Measurements from ENCODE around the gene ZNF511. TPM values are rescaled to one million over a fixed set of nuclear protein-coding genes. Genes with fewer than 3 reads are reported as not detected.

ZNF511 gene
- total RNA-seq, 1 donor from 2014 or later: 40.5 TPM

DNA sequence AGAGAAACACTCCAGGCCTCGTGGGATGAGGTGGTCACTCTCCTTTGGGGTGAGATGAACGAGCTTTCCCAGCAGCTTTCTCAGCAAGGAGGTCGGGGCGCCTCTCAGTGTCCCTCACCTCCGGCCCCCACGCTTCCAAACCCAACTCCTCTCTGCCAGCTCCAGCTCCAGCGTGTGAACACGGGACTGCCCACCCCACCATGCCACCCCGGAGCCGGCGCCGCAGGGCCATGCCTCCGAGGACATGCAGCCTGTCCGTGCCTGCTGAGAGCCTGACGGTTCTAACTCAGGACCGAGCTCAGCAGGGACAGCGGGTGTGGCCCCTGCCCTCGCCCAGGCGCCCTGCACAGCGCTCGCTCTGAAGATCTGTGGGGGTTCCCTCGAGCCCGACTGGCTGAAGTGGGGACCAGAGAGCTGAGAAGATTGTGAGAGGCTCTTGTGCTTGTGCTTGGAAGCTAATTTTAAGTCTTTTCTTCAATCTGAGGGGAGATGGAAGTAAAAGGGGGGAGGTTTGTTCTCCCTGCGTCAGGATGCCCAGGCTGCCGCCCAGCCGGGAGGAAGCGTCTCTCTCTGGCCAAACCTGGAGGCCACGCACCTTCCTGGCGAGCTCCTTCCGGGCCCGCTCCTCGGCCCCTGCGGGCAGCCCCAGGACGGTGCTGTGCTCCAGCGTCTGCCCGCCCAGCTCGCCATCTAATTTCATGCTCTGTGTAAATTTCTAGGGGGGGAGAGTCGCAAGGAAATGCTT is 26.9 kb upstream of the ZNF511 start:
- intact Hi-C loops (cut with micrococcal nuclease): no loop called here
- Histone ChIP-seq H3K36me3 (peaks cover 79% of the 10 kb centered on the region), H3K27ac (replicated peaks) (no peak overlapping the region), H3K4me3 (no peak overlapping the region), H3K4me1 (peaks cover 5% of the 10 kb centered on the region), H3K27me3 (ENCODE audit: low read depth) (peaks cover 7% of the 10 kb centered on the region), H3K9me3 (replicated peaks) (no peaks in the 10 kb centered on the region)
- DNase-seq: no peak
- no peak for TF ChIP-seq CTCF (IDR thresholded peaks at IDR 0.05; ENCODE audit: borderline replicate concordance)

DNA sequence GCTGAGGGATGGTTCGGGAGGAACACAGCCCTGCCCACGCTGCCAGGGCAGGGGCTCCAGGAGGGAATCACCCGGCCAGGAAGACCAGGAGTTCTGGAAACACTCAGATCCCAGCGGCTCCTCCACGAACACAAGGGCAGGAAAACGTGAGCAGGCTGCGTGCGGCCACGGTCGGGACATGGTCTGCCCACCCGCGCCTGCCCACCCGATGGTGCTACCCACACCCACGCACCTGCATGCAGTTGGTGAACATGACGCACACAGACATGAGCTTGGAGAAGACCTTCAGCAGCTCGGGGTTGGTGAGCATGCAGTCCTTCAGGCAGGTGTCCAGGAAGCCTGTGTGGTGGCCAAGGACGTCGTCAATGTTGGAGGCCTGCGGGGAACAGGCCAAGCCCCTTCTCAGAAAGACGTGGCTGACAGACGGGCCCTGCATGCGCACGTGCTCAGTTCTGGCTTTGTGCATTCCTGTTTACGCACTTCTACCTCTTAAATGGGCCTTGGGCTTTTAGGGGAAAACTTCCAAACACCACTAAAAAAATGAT is 25.8 kb upstream of the ZNF511 start:
- H3K27me3 ChIP-seq (ENCODE audit: low read depth): no peaks in the 10 kb centered on the region
- intact Hi-C loops (cut with micrococcal nuclease): no loop called here
- H3K4me1 ChIP-seq: no peaks in the 10 kb centered on the region
- no peak overlapping the region for H3K27ac ChIP-seq (replicated peaks)
- no peaks in the 10 kb centered on the region for H3K9me3 ChIP-seq (replicated peaks)
- no peak for TF ChIP-seq CTCF (IDR thresholded peaks at IDR 0.05; ENCODE audit: borderline replicate concordance)
- peaks cover 89% of the 10 kb centered on the region for H3K36me3 ChIP-seq
- H3K4me3 ChIP-seq: no peak overlapping the region
- no peak for DNase-seq

GRCh38 chr10:133283931-133284330 is 24.8 kb upstream of the ZNF511 start:
- Histone ChIP-seq H3K9me3 (replicated peaks) (no peaks in the 10 kb centered on the region), H3K27ac (replicated peaks) (no peak overlapping the region), H3K36me3 (peaks cover 97% of the 10 kb centered on the region), H3K4me1 (no peaks in the 10 kb centered on the region), H3K4me3 (no peak overlapping the region), H3K27me3 (ENCODE audit: low read depth) (no peaks in the 10 kb centered on the region)
- TF ChIP-seq CTCF (IDR thresholded peaks at IDR 0.05; ENCODE audit: borderline replicate concordance): no peak
- intact Hi-C loops (cut with micrococcal nuclease): no loop called here
- DNase-seq: no peak

GRCh38 chr10:133285217-133285616 is 23.5 kb upstream of the ZNF511 start:
- H3K4me1 ChIP-seq: no peaks in the 10 kb centered on the region
- no peaks in the 10 kb centered on the region for H3K27me3 ChIP-seq (ENCODE audit: low read depth)
- no peak overlapping the region for H3K27ac ChIP-seq (replicated peaks)
- no peak for DNase-seq
- no peak for TF ChIP-seq CTCF (IDR thresholded peaks at IDR 0.05; ENCODE audit: borderline replicate concordance)
- no peak overlapping the region for H3K4me3 ChIP-seq
- H3K36me3 ChIP-seq: peaks cover 97% of the 10 kb centered on the region
- intact Hi-C loops (cut with micrococcal nuclease): no loop called here
- H3K9me3 ChIP-seq (replicated peaks): no peaks in the 10 kb centered on the region

- no peak for DNase-seq
- peaks cover 96% of the 10 kb centered on the region for H3K36me3 ChIP-seq
Observed at GRCh38 chr10:133286366-133286765, 22.3 kb upstream of the ZNF511 start.

More at GRCh38 chr10:133286366-133286765, 22.3 kb upstream of the ZNF511 start:
- H3K9me3 ChIP-seq (replicated peaks): no peaks in the 10 kb centered on the region
- H3K4me3 ChIP-seq: no peak overlapping the region
- intact Hi-C loops (cut with micrococcal nuclease): no loop called here
- H3K27me3 ChIP-seq (ENCODE audit: low read depth): no peaks in the 10 kb centered on the region
- no peak for TF ChIP-seq CTCF (IDR thresholded peaks at IDR 0.05; ENCODE audit: borderline replicate concordance)
- H3K4me1 ChIP-seq: no peaks in the 10 kb centered on the region
- no peak overlapping the region for H3K27ac ChIP-seq (replicated peaks)
